Gastrocnemius medialis (tissue), 4 donors: ENCODE data around the gene PRPF31.

ENCODE experiments used
- POLR2A ChIP-seq, 2 donors: fragments of 450-650 bp; IDR thresholded peaks; one replicate each; pipeline ENCODE4 v1.6.1; 2017; ENCODE audit warnings: antibody characterized with exemption in 2 of 2, mild to moderate bottlenecking in 2 of 2, moderate library complexity in 2 of 2
- TF ChIP-seq, protein P1 (sequence below), 5 experiments: fragments of 450-650 bp in 3 of 5; fragments of 200-600 bp in 2 of 5; sonication (generic) in 2 of 5; IDR thresholded peaks in 4 of 5; conservative IDR thresholded peaks in 1 of 5; 1 replicate in 4 of 5; 2 replicates in 1 of 5; pipeline ENCODE4 v1.5.1; 2016 to 2019; ENCODE audit warnings: antibody characterized with exemption in 5 of 5, mild to moderate bottlenecking in 3 of 5, moderate library complexity in 3 of 5

DNA sequence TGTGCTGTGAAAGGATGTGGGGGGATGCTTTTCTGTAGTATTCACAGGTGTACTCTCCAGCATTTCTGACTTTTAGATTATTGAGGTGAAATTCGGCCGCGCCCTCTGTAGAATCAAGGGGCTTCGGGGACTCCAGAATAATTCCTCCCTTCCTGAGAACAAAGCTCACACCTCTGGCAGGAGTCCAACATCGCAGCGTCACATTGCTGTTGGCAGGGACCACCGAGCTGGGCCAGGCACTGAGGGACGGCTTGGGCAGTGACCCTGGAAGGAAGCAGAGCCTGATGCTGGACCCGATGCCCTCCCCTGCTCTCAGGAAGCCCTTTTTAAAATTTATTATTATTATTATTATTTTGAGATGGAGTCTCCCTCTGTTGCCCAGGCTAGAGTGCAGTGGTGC lies 40.7 kb upstream of the PRPF31 start:
- TF ChIP-seq, protein P1, sequence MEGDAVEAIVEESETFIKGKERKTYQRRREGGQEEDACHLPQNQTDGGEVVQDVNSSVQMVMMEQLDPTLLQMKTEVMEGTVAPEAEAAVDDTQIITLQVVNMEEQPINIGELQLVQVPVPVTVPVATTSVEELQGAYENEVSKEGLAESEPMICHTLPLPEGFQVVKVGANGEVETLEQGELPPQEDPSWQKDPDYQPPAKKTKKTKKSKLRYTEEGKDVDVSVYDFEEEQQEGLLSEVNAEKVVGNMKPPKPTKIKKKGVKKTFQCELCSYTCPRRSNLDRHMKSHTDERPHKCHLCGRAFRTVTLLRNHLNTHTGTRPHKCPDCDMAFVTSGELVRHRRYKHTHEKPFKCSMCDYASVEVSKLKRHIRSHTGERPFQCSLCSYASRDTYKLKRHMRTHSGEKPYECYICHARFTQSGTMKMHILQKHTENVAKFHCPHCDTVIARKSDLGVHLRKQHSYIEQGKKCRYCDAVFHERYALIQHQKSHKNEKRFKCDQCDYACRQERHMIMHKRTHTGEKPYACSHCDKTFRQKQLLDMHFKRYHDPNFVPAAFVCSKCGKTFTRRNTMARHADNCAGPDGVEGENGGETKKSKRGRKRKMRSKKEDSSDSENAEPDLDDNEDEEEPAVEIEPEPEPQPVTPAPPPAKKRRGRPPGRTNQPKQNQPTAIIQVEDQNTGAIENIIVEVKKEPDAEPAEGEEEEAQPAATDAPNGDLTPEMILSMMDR (IDR thresholded peaks at IDR 0.05 in 4 of 5, conservative IDR thresholded peaks at IDR 0.05 in 1 of 5), result no peak
- TF ChIP-seq POLR2A (IDR thresholded peaks at IDR 0.05), result no peak
